OCI-LY7 (cell line): ENCODE measurements around the gene CCDC87. TPM values are rescaled to one million over a fixed set of nuclear protein-coding genes. Genes with fewer than 3 reads are reported as not detected.

Experiments
- BruUV-seq: library from RNA; stranded (reverse); fragments of 400-500 nt; replicated peaks from 2 replicates; lab custom pipeline; 2021; lab: Mats Ljungman, UMichigan
- CTCF ChIA-PET: fragments of 300-600 bp; sonication (Branson Sonifier 250); formaldehyde crosslinking; loops from one replicate; lab custom pipeline; 2022; ENCODE audit warnings: antibody characterized with exemption; ENCODE audit not compliant: unreplicated experiment; lab: Charles Lee
- POLR2A ChIA-PET: fragments of 300-600 bp; sonication (Branson Sonifier 250); formaldehyde crosslinking; loops from one replicate; lab custom pipeline; 2022; ENCODE audit warnings: antibody characterized with exemption; lab: Charles Lee
- DNase-seq: peaks from one replicate; pipeline ENCODE4 v3.0.0-alpha.2; 2015; ENCODE audit warnings: low spot score
- H2AFZ ChIP-seq: fragments of 200-600 bp; sonication (generic), shearing (Covaris generic); 2 replicates; pipeline ENCODE4 v1.6.1; 2014; ENCODE audit warnings: mild to moderate bottlenecking, antibody characterized with exemption, low read length, moderate library complexity
- H3K27ac ChIP-seq: fragments of 200-600 bp; sonication (generic); 2 replicates; pipeline ENCODE4 v1.5.1; 2014; ENCODE audit warnings: mixed run types, low read depth, mild to moderate bottlenecking, moderate library complexity, low read length, inconsistent platforms; ENCODE audit not compliant: poor library complexity, severe bottlenecking
- H3K36me3 ChIP-seq: fragments of 200-600 bp; sonication (generic); 2 replicates; pipeline ENCODE4 v1.6.1; 2014; ENCODE audit warnings: mild to moderate bottlenecking, antibody characterized with exemption, low read length, moderate library complexity, mixed read lengths; ENCODE audit not compliant: insufficient read depth
- H3K4me1 ChIP-seq: fragments of 200-600 bp; sonication (generic); 2 replicates; pipeline ENCODE4 v1.5.1; 2014; ENCODE audit warnings: mild to moderate bottlenecking, low read length; ENCODE audit not compliant: insufficient read depth, poor library complexity, severe bottlenecking
- H3K4me2 ChIP-seq: fragments of 200-600 bp; sonication (generic); 2 replicates; pipeline ENCODE4 v1.6.1; 2014; ENCODE audit warnings: mild to moderate bottlenecking, low read length
- H3K4me3 ChIP-seq: fragments of 200-600 bp; sonication (generic); 2 replicates; pipeline ENCODE4 v1.5.1; 2014; ENCODE audit warnings: mild to moderate bottlenecking, low read depth, low read length; ENCODE audit not compliant: poor library complexity, severe bottlenecking
- H3K79me2 ChIP-seq: fragments of 200-600 bp; sonication (generic); 2 replicates; pipeline ENCODE4 v1.6.1; 2016; ENCODE audit warnings: low read depth, mild to moderate bottlenecking, low read length, moderate library complexity, mixed read lengths; ENCODE audit not compliant: insufficient read depth
- H3K9me2 ChIP-seq: fragments of 200-600 bp; sonication (generic); 2 replicates; pipeline ENCODE4 v1.6.1; 2016; ENCODE audit warnings: mild to moderate bottlenecking, low read length, mixed read lengths; ENCODE audit not compliant: insufficient read depth
- H3K9me3 ChIP-seq: fragments of 200-600 bp; sonication (generic); 2 replicates; pipeline ENCODE4 v1.6.1; 2014; ENCODE audit warnings: mild to moderate bottlenecking, mixed run types, low read length, mixed read lengths
- H4K20me1 ChIP-seq: fragments of 200-600 bp; sonication (generic); 2 replicates; pipeline ENCODE4 v1.6.1; 2014; ENCODE audit warnings: mild to moderate bottlenecking, antibody characterized with exemption, low read length, moderate library complexity, mixed read lengths; ENCODE audit not compliant: insufficient read depth
- EZH2phosphoT487 ChIP-seq: fragments of 200-600 bp; sonication (generic); IDR thresholded peaks from 2 replicates; pipeline ENCODE4 v1.6.1; 2018; ENCODE audit warnings: low read depth, borderline replicate concordance, mild to moderate bottlenecking, mixed run types, antibody characterized with exemption, low read length, moderate library complexity, mixed read lengths
- intact Hi-C: fragments of 100-400 bp; cut with micrococcal nuclease; formaldehyde crosslinking; loops from one replicate; pipeline ENCODE4 v1.10.0; 2022; ENCODE audit not compliant: unreplicated experiment
- total RNA-seq, 2 experiments: library from RNA; depleted of rRNA in 1 of 2; stranded (reverse); fragments of >200 nt in 1 of 2; shearing (Covaris generic) in 1 of 2; gene quantifications; 2 replicates each; pipeline ENCODE4 v1.2.3, GENCODE V29; 2014 to 2022
- TF ChIP-seq, protein P1 (sequence below): fragments of 200-600 bp; sonication (generic); conservative IDR thresholded peaks from 2 replicates; pipeline ENCODE4 v1.5.1; 2014; ENCODE audit warnings: mild to moderate bottlenecking, antibody characterized with exemption, low read length, moderate library complexity, mixed read lengths

The CCDC87 gene
- total RNA-seq, 2 experiments from 2014 or later: 0.13 to 0.36 TPM

DNA sequence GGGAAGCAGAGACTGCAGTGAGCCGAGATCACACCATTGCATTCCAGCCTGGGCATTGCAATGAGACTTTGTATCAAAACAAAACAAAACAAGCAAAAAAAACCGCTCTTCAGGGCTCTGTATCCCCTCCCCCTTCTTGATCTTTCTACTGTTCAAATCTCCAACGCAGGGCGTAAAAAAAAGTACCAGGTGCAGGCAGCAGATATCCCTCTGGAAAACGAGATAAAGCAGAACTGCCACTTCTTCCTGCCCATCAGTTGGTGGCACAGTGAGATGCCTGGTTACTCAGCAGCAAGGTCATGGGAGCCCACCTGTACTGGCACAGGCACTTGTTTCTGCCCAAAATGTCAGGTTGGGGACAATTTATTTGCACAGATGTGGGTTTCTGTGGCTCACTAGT lies 11.3 kb upstream of the CCDC87 start:
- H3K36me3 ChIP-seq: peaks cover 27% of the 10 kb centered on the region
- TF ChIP-seq, protein P1, sequence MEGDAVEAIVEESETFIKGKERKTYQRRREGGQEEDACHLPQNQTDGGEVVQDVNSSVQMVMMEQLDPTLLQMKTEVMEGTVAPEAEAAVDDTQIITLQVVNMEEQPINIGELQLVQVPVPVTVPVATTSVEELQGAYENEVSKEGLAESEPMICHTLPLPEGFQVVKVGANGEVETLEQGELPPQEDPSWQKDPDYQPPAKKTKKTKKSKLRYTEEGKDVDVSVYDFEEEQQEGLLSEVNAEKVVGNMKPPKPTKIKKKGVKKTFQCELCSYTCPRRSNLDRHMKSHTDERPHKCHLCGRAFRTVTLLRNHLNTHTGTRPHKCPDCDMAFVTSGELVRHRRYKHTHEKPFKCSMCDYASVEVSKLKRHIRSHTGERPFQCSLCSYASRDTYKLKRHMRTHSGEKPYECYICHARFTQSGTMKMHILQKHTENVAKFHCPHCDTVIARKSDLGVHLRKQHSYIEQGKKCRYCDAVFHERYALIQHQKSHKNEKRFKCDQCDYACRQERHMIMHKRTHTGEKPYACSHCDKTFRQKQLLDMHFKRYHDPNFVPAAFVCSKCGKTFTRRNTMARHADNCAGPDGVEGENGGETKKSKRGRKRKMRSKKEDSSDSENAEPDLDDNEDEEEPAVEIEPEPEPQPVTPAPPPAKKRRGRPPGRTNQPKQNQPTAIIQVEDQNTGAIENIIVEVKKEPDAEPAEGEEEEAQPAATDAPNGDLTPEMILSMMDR: no peak
- TF ChIP-seq EZH2phosphoT487: no peak
- H3K9me3 ChIP-seq: no peaks in the 10 kb centered on the region
- BruUV-seq: no TSS peak
- CTCF ChIA-PET: no interaction called here
- no peak overlapping the region for H3K4me2 ChIP-seq
- H3K27ac ChIP-seq: no peak overlapping the region
- no peaks in the 10 kb centered on the region for H4K20me1 ChIP-seq
- POLR2A ChIA-PET: no interaction called here
- no peaks in the 10 kb centered on the region for H3K79me2 ChIP-seq
- H2AFZ ChIP-seq: no peak overlapping the region
- no peaks in the 10 kb centered on the region for H3K9me2 ChIP-seq
- intact Hi-C loops: no loop called here
- peaks cover 39% of the 10 kb centered on the region for H3K4me1 ChIP-seq
- no peak for DNase-seq
- H3K4me3 ChIP-seq: no peak overlapping the region

GRCh38 chr11:66603072-66603471 lies 10.2 kb upstream of the CCDC87 start:
- Histone ChIP-seq H3K9me2 (no peaks in the 10 kb centered on the region), H3K9me3 (no peaks in the 10 kb centered on the region), H3K27ac (no peak overlapping the region), H4K20me1 (no peaks in the 10 kb centered on the region), H2AFZ (no peak overlapping the region), H3K4me2 (no peak overlapping the region), H3K4me1 (peaks cover 29% of the 10 kb centered on the region), H3K79me2 (no peaks in the 10 kb centered on the region), H3K36me3 (peaks cover 29% of the 10 kb centered on the region), H3K4me3 (no peak overlapping the region)
- no peak for DNase-seq
- TF ChIP-seq, protein P1: no peak
- no peak for TF ChIP-seq EZH2phosphoT487
- intact Hi-C loops: no loop called here
- ChIA-PET CTCF (no interaction called here), POLR2A (no interaction called here)
- BruUV-seq: no TSS peak

DNA sequence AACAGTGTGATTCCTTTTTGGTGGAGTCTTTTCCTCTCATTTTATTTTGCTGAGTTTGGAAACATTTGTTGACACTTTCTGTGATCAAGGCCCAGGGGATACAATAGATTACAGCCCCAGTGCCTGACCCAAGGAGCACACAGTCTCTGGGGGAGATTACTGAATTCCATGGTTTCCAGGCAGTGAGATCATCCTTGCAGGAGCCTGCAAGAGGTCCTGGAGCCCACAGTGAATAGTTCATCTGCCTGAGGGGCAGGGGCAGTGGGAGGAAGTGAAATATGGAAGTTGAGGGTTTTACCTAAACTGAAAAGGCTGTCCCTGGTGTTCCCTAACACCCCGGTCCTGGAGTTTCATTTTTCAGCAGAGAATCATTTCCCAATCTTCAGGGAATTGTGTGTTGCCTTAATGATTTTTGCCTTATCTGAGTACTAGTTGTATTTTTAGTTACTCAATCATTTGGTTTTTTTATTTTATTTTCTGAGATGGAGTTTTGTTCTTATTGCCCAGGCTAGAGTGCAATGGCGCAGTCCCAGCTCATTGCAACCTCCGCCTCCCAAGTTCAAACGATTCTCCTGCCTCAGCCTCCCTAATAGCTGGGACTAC lies 7.9 kb upstream of the CCDC87 start:
- no peaks in the 10 kb centered on the region for H3K9me3 ChIP-seq
- CTCF ChIA-PET: no interaction called here
- no peaks in the 10 kb centered on the region for H3K9me2 ChIP-seq
- POLR2A ChIA-PET: interaction anchor here (0.6 to 1.3 kb wide), 3 partner anchors 16 to 512 kb away, joined by 3 read pairs; no protein-coding TSS in a partner anchor
- peaks cover 27% of the 10 kb centered on the region for H3K4me1 ChIP-seq
- DNase-seq: no peak
- intact Hi-C loops: no loop called here
- peaks cover 24% of the 10 kb centered on the region for H3K36me3 ChIP-seq
- H3K79me2 ChIP-seq: no peaks in the 10 kb centered on the region
- no peak overlapping the region for H2AFZ ChIP-seq
- peak overlapping the region; percentile 49 for H3K4me2 ChIP-seq
- no peaks in the 10 kb centered on the region for H4K20me1 ChIP-seq
- H3K27ac ChIP-seq: peak overlapping the region; percentile 30
- no peak overlapping the region for H3K4me3 ChIP-seq
- BruUV-seq: no TSS peak
- no peak for TF ChIP-seq EZH2phosphoT487
- TF ChIP-seq, protein P1: no peak
